NCI-H460 (cell line): ENCODE results near the gene FOXN4. TPM values are rescaled to one million over a fixed set of nuclear protein-coding genes. Genes with fewer than 3 reads are reported as not detected.
"Not testable (repeated sequence)": the region's sequence is repeated elsewhere in the genome, so short reads cannot be mapped to it uniquely, and the experiment has no call there.

Experiments used
- DNase-seq: peaks from one replicate; pipeline ENCODE4 v3.0.0-alpha.2; 2016; ENCODE audit warnings: low read depth; ENCODE audit errors: extremely low read depth
- polyA plus RNA-seq: library from polyadenylated mRNA; depleted of rRNA; stranded (reverse); fragments of >200 nt; gene quantifications from 2 replicates; pipeline ENCODE4 v1.2.3, GENCODE V29; 2014; cell fraction: nucleus; rRNA removed
- total RNA-seq: library from RNA; depleted of rRNA; stranded (reverse); fragments of >200 nt; shearing (Covaris generic); gene quantifications from 2 replicates; pipeline ENCODE4 v1.2.3, GENCODE V29; 2014; rRNA removed

The FOXN4 gene
- total RNA-seq: not detected in 2 replicates
- not detected in 2 replicates for polyA plus RNA-seq

DNA sequence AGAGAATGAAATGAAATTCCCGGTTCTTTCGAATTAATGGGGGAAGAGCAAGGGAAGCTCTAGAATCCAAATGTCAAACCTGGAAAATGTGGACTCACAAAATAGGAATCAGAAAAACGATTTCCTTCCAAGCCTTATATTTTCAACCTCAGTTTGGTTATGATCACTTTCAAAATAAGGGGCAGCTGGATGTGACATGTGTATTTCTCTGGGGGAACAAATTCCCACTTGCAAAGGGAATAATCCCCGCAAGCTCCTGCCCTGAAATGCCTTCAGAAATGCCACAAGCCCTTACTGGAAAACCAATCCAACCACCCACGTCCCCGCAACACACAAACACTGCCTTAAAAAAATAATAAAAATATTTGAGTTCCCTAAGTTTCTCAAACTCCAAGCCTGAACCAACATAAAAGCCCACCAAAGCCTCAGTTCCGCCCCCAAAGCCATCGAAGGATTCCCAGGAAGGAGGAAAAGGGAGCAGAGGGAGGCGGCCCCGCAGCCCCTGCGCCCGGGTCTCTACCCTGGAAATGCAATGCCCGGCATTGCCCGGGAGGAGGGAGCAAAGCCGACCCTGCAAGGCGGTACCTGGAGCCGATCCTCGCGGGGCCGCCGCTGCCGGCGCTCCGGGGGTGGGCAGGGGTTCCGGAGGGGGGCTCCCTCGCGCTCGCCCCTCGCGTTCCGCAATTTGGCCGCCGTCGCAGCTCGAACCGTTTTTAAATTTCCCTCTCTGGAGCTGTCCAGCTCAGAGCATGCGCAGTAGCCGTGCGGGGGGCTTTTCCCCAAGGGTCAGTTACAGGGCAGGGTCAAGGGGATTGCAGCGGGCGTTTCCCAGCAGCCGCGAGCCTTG, at the start of gene FOXN4:
FOXN4 (minus strand) TSS at position 751 of the 847 bp plus-strand sequence. CDS start 963 bp downstream, outside the sequence.
- DNase-seq: no peak

DNA sequence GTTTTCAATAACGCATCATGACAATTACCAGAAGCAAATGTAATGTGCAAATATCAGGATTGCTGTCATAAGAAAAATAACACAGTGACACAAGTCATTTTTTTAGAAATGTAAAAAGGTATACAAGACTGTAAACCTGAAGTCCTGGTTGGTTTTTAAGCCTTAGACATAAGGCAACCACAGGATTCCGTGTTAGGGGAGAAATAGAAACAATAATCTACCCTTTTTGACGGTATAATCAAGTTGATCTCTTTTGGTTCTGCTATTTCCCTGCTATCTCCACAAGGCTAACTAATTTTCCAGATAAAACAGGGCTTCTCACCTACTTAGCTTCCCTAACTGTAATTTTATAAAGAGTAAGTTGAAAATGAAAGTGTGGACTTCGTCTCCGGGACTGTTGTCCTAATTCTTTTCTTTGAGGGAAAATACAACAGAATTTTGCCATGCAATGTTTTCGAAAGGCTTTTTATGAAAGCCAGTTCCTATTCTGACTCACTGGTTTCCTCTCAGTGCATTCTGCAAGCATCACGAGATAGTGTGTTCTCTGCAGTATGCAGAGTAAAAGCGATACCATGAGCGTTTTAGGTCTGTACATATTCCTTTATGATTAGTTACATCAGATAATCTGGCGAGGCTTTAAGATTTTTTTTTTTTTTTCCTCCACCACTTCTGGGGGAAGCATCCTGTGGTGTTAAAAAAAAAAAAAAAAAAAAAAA, 49.2 kb upstream of the FOXN4 start:
- no peak for DNase-seq

GRCh38 chr12:109357032-109357431, 47.9 kb upstream of the FOXN4 start:
- no peak for DNase-seq

DNA sequence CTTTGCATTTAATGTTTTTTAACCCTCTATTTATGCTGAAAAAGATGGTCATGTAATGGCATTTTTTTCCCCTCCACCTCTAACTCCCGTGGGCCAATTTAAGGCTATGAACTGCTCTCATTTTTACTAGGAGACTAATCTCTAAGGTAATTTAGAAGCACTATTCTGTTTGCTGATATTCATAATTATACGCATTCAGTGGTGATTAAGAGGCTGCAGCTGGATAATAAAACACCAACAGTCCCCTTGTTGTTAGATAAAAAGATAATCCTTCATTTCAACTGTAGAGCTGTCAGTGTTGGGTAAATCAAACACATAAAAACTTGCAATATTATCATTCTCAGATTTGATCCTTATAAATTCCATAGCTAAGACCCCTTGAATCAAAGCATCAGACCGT, 47.5 kb upstream of the FOXN4 start:
- DNase-seq: no peak

DNA sequence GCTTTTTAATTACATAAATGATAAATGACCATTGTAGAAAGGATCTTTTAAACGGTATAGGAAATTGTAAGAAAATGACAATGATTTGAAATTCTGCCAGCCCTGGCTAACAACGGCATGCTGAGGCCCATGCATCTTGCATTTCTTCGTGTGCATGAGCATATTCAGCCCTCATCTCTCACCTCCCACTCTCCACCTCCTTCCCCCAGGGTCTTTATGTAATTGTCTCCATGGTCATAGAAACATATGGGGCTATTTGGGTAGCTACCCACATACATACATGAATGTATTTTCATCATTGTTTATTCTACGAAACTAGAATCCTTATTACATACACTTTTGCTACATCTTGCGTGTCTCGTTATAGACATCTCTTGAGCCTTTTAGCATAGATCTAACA, 43.1 kb upstream of the FOXN4 start:
- no peak for DNase-seq

DNA sequence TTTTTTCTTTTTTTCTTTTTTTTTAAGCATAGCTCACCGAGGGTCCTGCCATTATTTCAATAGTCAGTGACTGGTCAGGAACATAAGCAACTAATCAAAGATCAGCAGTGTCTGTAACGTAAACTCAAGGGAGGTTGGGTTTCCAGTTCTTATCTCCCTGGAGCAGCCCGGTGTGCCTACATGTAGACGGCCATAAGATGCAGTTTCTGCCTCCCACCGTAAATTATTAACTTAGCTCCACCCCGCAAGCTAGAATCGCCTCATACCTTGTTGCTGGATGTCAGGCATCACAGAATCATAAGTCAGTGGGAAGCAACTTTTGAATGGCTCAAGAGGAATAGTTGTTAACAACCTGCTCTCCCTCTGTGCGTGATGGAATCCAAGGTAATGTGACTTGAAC, 38.5 kb upstream of the FOXN4 start, which contains the start of gene MYO1H:
MYO1H (plus strand) TSS at position 312 of the 400 bp plus-strand sequence; CDS start at position 373, 61 bp downstream.
- DNase-seq: no peak

DNA sequence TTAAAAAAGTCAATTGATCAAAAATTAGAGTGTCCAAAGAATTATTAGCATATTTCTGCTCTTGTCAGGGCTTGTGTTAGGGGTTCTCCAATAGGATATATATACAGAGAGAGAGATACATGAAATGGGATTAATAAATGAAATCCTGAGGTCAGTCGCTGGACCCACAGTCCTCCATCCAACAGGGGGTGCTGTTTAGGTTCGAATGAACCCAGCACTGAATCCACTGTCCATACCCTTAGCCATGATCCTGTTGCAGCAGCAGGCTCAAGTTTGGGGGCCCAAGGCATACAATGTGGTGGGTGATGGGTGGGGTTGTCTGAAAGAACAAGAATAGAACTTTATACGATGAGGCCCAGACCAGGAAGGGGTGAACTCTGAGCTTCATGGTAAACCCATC, 37.8 kb upstream of the FOXN4 start:
- DNase-seq: no peak

- DNase-seq: no peak
Measured at GRCh38 chr12:109345428-109345827, 36.3 kb upstream of the FOXN4 start.

DNA sequence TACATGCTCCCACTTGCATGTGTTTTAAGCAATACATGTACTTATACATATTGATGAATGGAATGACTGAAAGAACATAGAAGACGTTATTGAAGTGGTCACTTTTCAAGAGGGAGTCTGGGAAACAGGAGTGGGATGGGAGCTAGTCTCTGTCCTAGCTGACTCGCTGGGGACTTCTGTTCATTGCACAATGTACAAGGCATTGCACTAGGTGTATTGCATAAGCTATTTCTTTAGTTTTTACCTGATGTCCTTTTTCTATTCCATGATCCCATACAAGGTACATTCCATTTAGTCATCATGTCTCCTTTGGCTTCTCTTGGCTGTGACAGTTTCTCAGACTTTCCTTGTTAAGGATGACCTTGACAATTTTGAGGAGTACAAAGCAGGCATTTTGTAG, 34.6 kb upstream of the FOXN4 start:
- no peak for DNase-seq

DNA sequence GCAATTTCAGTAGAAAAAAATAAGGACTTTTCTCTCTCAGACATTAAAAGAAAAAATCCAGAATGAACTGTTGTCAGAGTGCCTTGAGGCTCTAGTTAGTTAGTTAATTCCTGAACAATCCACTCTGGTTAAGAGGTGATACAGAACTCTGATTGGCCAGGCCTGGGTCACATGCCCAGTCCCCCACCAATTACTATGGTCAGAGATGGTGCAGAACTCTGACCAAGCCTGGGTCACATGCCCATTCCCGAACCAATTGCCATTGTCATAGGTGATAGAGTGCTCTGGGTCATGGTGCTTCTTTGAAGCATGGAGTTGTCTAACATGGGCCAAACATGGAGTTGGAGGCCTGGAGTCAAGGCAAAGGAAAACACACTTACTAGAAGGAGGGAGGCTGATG, 27.5 kb upstream of the FOXN4 start:
- DNase-seq: no peak

- no peak for DNase-seq
Measured at GRCh38 chr12:109334887-109335286, 25.8 kb upstream of the FOXN4 start.

DNA sequence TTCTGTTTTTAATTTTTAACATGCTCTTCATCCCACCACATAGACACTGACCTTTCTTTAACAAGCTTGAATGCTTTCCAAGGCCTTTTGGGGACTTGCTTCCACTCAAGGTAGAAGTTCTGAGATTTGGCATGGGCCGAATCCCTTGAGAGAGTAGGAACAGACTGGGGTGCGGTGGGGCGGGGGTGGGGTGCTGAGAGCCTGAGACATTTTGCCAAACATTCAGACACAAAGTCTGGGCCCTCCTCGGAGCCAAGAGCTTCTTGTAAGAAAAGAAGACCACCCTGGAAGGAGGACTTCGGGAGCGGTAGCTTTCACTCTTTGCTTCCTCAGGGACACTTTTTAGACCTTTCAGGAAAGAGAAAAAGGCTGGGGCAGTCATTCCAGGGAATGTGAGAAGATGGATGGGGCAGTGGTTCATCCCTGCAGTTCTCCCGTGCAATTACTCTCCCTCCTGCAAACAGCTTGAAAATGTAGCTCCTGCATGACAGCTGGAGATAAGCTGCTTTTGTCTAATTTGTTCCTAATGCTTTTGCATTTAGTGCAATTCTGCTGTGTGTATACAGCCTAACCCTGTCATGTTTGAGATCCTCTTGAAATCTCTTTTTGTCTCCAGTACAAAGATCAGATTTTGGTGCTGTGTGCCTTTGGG, 22.3 kb upstream of the FOXN4 start:
- DNase-seq: no peak

DNA sequence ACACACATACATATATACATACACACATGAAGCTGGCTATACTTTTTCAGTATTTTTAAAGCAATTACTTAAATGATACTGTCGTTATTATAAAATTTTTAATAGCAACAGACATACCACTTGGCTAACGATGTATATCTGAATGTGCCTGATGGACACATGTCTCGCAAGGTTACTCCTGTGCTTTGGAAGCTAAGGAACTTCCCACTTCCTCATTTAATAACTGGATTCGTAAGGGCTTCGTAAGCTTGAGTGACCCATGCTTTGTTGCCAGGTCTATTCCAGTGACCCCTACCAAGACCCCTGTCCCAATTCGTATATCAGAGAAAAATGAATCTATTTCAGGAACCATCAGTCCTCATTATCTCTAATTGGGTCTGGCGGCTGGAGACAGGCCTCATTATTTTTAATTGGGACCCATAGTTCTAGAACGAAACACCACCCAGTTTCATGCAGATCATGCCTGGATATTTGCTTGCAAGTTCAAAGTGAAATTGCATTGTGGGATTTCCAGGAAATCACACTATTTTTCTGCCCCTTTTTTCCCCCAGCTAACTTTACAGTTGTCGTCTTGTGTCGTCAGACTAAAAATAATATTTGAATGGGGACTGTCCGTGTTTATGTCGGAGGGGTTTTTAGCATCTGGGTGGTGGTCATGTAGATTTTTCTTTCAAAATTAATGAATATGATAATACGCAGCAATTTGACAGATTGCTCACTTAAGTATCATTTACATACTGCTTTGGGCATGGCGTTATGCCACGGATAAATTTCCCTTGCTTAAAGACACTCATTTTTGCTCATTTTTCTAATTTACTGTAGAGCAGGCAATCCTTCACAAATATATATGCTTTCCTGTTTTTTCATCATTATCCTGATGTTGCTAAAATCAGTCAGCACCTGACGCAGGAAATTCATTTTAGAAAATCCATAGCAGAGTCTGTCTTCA, 21.5 kb upstream of the FOXN4 start:
- DNase-seq: no peak

DNA sequence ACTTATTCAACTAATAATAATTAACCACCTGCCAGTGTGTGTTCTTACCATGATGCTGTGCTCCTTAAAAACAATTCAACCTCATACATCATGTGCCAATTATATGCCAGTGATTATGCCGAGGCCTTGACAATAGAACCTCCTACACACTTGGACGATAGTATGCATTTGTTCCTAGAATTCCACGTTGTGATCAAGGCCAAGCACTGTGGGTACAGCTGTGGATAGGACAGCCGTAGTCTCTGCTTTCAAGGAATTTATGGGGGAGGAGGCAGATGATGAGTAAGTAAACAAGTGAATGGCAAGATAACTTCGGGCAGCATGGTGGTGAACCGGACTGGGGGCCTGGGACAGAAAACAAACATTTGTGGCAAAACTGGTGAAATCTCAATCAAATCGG, 20.6 kb upstream of the FOXN4 start:
- DNase-seq: no peak

DNA sequence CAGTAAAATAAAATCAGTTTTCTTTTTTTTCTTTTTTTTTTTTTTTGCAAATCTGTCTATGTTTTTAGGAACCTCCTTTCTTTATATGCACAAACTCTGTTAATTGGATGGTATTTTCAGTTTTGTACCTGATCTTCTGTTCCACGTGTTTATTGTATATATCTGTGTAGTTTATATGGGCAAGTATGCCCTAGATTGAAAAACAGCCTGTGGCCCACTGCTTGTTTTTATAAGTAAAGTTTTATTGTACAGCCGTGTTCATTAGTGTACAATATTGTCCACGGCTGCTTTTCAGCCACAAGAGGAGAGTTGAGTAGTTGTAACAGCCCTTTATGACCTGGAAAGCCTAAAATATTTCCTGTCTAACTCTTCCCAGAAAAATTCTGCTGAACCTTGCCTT, 19.9 kb upstream of the FOXN4 start:
- DNase-seq: no peak

- DNase-seq: not testable (repeated sequence)
Measured at GRCh38 chr12:109321294-109321693, 12.2 kb upstream of the FOXN4 start.

DNA sequence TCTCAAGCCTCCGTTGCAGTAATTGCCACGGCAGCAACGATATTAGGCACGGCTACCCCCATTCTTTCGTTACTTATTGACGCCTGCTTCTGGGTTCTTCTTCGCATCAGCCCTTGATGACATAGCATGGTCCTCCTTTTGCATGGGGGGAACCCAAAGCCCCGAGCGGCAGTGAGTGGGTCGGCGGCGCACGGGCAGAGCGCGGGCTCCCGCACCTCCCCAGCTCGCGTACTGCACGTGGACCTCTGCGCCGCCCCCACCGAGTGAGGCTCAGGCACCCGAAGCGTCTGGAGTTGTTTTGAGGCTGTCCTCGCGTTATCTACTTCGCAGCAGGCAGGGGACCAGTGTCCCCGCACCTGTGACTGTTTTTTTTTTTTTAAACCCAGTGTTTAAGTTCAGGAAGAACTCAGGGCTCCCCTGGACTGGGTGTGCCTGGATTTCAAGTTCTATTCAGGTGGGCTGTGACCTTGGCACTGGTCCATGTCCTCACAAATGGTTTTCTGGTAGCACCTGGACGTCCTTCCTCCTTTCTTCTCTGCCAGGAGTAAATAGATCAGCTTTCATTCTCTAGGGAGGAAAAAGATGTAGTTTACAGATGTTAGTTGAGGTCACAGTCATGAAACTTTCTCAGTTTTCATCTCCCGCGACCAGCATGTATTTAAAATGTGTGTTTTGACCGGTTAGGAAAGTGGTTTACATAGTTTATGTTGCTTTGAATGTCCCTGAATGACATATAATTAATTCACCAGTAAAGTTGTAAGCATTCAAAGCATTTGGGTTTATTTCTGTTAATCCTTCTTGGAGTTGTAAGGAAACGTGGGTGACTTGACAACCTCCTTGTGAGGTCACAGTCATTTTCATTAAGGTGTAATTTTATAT, 1.4 kb upstream of the FOXN4 start:
- DNase-seq: no peak

DNA sequence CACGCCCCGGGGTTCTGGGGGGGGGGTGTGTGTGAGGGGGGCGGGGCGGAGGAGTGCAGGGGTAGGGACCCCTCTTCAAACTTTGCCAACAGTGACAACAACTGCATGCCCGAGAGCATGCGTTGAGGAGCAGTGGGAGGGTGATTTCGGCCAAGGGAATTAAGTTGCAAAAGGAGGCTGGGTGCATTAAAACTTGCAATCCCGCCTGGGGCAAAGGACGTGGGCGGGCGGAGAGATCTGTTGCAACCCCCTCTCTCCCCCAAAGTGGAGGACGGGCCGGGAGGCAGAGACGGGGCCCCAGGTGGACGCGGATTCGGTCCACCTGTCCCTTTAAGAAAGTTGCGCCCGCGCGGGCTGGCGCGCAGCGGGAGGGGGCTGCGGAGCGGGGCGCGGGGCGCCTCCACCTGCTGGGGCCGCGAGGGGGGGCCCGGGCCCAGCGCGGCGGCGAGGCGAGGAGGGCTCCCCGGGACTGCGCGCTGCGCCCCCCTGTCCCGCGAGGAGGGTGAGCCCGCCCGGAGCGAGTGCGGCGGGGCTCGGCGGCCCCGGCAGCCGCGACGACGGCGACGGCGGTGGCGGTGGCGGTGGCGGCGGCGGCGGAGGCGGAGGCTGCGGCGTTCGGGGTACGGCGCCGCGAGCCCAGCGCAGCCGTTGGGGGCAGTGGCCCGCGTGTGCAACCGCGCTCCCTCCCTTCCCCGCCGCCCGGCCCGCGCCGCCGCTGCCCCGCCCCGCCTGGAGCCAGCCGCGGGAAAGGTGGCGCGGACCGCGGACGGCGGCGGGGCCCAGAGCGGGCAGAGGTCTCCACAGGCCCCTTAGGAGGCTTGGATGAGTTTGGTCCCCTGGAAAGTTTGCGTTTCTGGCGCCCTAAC, 530 bp upstream of the FOXN4 start:
- DNase-seq: no peak
